Neural progenitor cell (in vitro differentiated cells): Measurements from ENCODE around the gene MACO1.

Source experiments
- EZH2 ChIP-seq: fragments of 200-600 bp; sonication (generic); IDR thresholded peaks from 2 replicates; pipeline ENCODE4 v1.6.1; 2017; ENCODE audit warnings: antibody characterized with exemption, mild to moderate bottlenecking, moderate library complexity
- TF ChIP-seq, protein P1 (sequence below): fragments of 200-600 bp; sonication (generic); IDR thresholded peaks from 2 replicates; pipeline ENCODE4 v1.5.1; 2017; ENCODE audit warnings: antibody characterized with exemption, mild to moderate bottlenecking

DNA sequence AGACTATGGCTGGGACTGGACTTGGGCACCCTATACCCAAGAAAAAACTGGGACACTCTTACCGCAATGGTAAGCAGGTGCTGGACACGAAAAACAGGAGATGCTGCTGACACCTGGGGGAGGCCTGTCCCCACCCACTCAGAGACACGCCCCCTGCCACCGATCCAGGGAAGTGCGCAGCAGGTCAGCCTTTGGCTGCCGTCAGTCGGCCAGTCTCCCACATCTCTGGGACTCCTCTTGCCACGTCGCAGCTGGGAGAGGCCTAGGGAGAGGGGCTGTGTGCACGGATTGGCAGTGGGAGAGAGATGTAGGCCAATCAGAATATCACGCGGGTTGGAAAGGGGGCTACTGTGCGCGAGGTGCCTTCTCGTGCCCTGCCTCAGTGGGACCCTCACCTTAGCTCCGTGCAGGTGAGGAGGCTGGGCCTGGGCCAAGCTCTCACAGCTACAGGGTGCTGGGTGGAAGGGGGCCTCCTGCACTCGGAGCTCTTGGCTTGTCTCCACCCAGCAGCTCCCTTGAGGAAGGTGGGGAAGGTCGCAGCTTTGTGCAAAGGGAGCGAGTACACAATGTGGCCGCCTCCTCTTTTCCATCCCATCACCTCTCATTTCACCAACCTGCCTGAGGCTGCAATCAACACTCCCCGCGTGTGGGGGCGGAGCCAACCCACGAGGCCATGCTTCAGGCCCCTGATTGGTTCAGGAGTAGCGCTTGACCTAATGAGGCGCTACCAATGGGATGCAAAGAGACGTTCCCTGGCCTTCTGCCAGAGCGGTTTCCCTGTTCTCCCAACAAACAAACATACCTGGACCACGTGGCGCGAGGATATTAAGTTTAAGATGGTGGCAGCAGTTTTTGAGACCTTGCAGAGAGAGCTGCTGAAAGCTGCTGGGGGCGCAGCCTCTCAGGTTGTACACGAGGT is 87.0 kb downstream of the MACO1 start:
- no peak for TF ChIP-seq EZH2
- TF ChIP-seq, protein P1, sequence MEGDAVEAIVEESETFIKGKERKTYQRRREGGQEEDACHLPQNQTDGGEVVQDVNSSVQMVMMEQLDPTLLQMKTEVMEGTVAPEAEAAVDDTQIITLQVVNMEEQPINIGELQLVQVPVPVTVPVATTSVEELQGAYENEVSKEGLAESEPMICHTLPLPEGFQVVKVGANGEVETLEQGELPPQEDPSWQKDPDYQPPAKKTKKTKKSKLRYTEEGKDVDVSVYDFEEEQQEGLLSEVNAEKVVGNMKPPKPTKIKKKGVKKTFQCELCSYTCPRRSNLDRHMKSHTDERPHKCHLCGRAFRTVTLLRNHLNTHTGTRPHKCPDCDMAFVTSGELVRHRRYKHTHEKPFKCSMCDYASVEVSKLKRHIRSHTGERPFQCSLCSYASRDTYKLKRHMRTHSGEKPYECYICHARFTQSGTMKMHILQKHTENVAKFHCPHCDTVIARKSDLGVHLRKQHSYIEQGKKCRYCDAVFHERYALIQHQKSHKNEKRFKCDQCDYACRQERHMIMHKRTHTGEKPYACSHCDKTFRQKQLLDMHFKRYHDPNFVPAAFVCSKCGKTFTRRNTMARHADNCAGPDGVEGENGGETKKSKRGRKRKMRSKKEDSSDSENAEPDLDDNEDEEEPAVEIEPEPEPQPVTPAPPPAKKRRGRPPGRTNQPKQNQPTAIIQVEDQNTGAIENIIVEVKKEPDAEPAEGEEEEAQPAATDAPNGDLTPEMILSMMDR: no peak
